MCF 10A (cell line): ENCODE measurements around the gene GRM8. TPM values are rescaled to one million over a fixed set of nuclear protein-coding genes. Genes with fewer than 3 reads are reported as not detected.

ENCODE experiments used
- BruUV-seq: library from RNA; stranded (reverse); fragments of 400-500 nt; replicated peaks from 2 replicates; lab custom pipeline; 2021; lab: Mats Ljungman, UMichigan
- CTCF ChIA-PET: fragments of 300-600 bp; sonication (Branson Sonifier 250); formaldehyde crosslinking; extraction: SDS; loops from one replicate; lab custom pipeline; 2021; ENCODE audit warnings: antibody characterized with exemption, inconsistent platforms; lab: Yijun Ruan, JAX
- POLR2A ChIA-PET: fragments of 300-600, 350-650 bp; sonication (Branson Sonifier 250); formaldehyde crosslinking; extraction: SDS; loops from one replicate; lab custom pipeline; 2020; ENCODE audit warnings: antibody characterized with exemption, inconsistent platforms; lab: Yijun Ruan, JAX
- DNase-seq: peaks from one replicate; pipeline ENCODE4 v3.0.0-alpha.2; 2018; ENCODE audit not compliant: unreplicated experiment
- H3K27ac Mint-ChIP-seq: one replicate; pipeline ENCODE4 v1.8.0; 2022; ENCODE audit warnings: mild to moderate bottlenecking, low read depth, mixed read lengths; ENCODE audit not compliant: unreplicated experiment
- H3K27me3 Mint-ChIP-seq: one replicate; pipeline ENCODE4 v1.8.0; 2022; ENCODE audit warnings: mixed read lengths; ENCODE audit not compliant: insufficient read depth, unreplicated experiment
- H3K36me3 Mint-ChIP-seq: one replicate; pipeline ENCODE4 v1.8.0; 2022; ENCODE audit warnings: mild to moderate bottlenecking, moderate library complexity, mixed read lengths; ENCODE audit not compliant: insufficient read depth, unreplicated experiment
- H3K4me1 Mint-ChIP-seq: one replicate; pipeline ENCODE4 v1.8.0; 2022; ENCODE audit warnings: mixed read lengths; ENCODE audit not compliant: insufficient read depth, unreplicated experiment
- H3K4me3 Mint-ChIP-seq: one replicate; pipeline ENCODE4 v1.8.0; 2022; ENCODE audit warnings: mild to moderate bottlenecking, moderate library complexity, mixed read lengths; ENCODE audit not compliant: unreplicated experiment
- H3K9me3 Mint-ChIP-seq: one replicate; pipeline ENCODE4 v1.8.0; 2022; ENCODE audit warnings: mixed read lengths; ENCODE audit not compliant: unreplicated experiment
- intact Hi-C: fragments of 100-400 bp; cut with micrococcal nuclease; formaldehyde crosslinking; loops from 2 replicates; pipeline ENCODE4 v1.14.1; 2022
- total RNA-seq: library from RNA; stranded (reverse); gene quantifications from 2 replicates; pipeline ENCODE4 v1.2.3, GENCODE V29; 2022
- TF ChIP-seq, protein P1 (sequence below): fragments of 200-600 bp; IDR thresholded peaks from one replicate; pipeline ENCODE4 v1.8.0; 2022; ENCODE audit warnings: antibody characterized with exemption, mild to moderate bottlenecking; ENCODE audit not compliant: unreplicated experiment

Gene GRM8
- total RNA-seq, 1 experiment from 2014 or later: not detected

DNA sequence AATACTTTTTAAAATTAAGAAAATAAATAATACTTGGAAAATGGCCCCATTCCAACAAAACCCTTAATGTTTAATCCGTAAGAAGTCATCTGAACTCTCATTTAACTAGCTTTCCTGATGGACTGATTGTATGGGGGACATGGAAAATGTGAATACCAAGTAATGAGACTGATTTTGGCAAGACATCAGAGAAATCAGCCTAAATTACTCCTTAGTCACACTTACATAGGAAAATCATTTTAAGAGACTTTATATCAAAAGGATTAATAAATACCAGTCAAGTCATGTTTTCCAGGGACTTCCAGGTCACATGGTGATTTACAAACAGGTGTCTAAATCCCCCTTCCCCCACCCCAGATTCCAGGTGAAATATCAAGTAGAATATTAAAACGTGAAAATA lies 58.2 kb downstream of the GRM8 start:
- peaks cover 50% of the 10 kb centered on the region for H3K27me3 Mint-ChIP-seq
- CTCF ChIA-PET: interaction anchor here (0.9 kb wide), 1 partner anchor 59 kb away, joined by 3 read pairs; no protein-coding TSS in a partner anchor
- H3K4me1 Mint-ChIP-seq: no peaks in the 10 kb centered on the region
- POLR2A ChIA-PET: no interaction called here
- H3K27ac Mint-ChIP-seq: no peak overlapping the region
- DNase-seq: no peak
- no peaks in the 10 kb centered on the region for H3K9me3 Mint-ChIP-seq
- H3K36me3 Mint-ChIP-seq: no peaks in the 10 kb centered on the region
- BruUV-seq: no TSS peak
- intact Hi-C loops: no loop called here
- H3K4me3 Mint-ChIP-seq: no peak overlapping the region
- TF ChIP-seq, protein P1, sequence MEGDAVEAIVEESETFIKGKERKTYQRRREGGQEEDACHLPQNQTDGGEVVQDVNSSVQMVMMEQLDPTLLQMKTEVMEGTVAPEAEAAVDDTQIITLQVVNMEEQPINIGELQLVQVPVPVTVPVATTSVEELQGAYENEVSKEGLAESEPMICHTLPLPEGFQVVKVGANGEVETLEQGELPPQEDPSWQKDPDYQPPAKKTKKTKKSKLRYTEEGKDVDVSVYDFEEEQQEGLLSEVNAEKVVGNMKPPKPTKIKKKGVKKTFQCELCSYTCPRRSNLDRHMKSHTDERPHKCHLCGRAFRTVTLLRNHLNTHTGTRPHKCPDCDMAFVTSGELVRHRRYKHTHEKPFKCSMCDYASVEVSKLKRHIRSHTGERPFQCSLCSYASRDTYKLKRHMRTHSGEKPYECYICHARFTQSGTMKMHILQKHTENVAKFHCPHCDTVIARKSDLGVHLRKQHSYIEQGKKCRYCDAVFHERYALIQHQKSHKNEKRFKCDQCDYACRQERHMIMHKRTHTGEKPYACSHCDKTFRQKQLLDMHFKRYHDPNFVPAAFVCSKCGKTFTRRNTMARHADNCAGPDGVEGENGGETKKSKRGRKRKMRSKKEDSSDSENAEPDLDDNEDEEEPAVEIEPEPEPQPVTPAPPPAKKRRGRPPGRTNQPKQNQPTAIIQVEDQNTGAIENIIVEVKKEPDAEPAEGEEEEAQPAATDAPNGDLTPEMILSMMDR: no peak

GRCh38 chr7:127189886-127190285 lies 62.9 kb downstream of the GRM8 start:
- peaks cover 49% of the 10 kb centered on the region for H3K27me3 Mint-ChIP-seq
- TF ChIP-seq, protein P1: no peak
- H3K27ac Mint-ChIP-seq: no peak overlapping the region
- CTCF ChIA-PET: interaction anchor here (1.1 kb wide), 1 partner anchor 64 kb away, joined by 3 read pairs; no protein-coding TSS in a partner anchor
- H3K9me3 Mint-ChIP-seq: no peaks in the 10 kb centered on the region
- intact Hi-C loops: no loop called here
- no peaks in the 10 kb centered on the region for H3K36me3 Mint-ChIP-seq
- no peak overlapping the region for H3K4me3 Mint-ChIP-seq
- POLR2A ChIA-PET: interaction anchor here (0.6 kb wide), 1 partner anchor 1085 kb away, joined by 3 read pairs; no protein-coding TSS in a partner anchor
- no peaks in the 10 kb centered on the region for H3K4me1 Mint-ChIP-seq
- no TSS peak for BruUV-seq
- no peak for DNase-seq

- Mint-ChIP-seq H3K9me3 (no peaks in the 10 kb centered on the region), H3K36me3 (no peaks in the 10 kb centered on the region), H3K27me3 (peaks cover 49% of the 10 kb centered on the region), H3K27ac (no peak overlapping the region), H3K4me3 (no peak overlapping the region), H3K4me1 (no peaks in the 10 kb centered on the region)
- POLR2A ChIA-PET: no interaction called here
- no TSS peak for BruUV-seq
- TF ChIP-seq, protein P1: no peak
- CTCF ChIA-PET: no interaction called here
- intact Hi-C loops: no loop called here
- no peak for DNase-seq
Measured at GRCh38 chr7:127189074-127189473, 63.7 kb downstream of the GRM8 start.

GRCh38 chr7:127187740-127188139 lies 65.0 kb downstream of the GRM8 start:
- no peaks in the 10 kb centered on the region for H3K9me3 Mint-ChIP-seq
- no TSS peak for BruUV-seq
- H3K27me3 Mint-ChIP-seq: peaks cover 53% of the 10 kb centered on the region
- ChIA-PET POLR2A (no interaction called here), CTCF (no interaction called here)
- no peaks in the 10 kb centered on the region for H3K36me3 Mint-ChIP-seq
- TF ChIP-seq, protein P1: no peak
- no peaks in the 10 kb centered on the region for H3K4me1 Mint-ChIP-seq
- no peak overlapping the region for H3K4me3 Mint-ChIP-seq
- DNase-seq: no peak
- H3K27ac Mint-ChIP-seq: no peak overlapping the region
- intact Hi-C loops: no loop called here
